WERI-Rb-1 (cell line): ENCODE results near the gene PPFIBP2.

ENCODE experiments used
- DNase-seq: peaks from one replicate; pipeline ENCODE4 v3.0.0-alpha.2; 2020
- H3K27ac ChIP-seq: fragments of 250-450 bp; sonication (Bioruptor Pico); 2 replicates; pipeline ENCODE4 v1.5.1; 2020; ENCODE audit warnings: mild to moderate bottlenecking, moderate library complexity
- H3K27me3 ChIP-seq: fragments of 250-450 bp; sonication (Bioruptor Pico); 2 replicates; pipeline ENCODE4 v1.5.1; 2021; ENCODE audit warnings: mild to moderate bottlenecking, low read depth, moderate library complexity; ENCODE audit not compliant: insufficient read depth, severe bottlenecking
- H3K36me3 ChIP-seq: fragments of 250-450 bp; sonication (Bioruptor Pico); 2 replicates; pipeline ENCODE4 v1.5.1; 2020; ENCODE audit warnings: mild to moderate bottlenecking, moderate library complexity
- H3K4me3 ChIP-seq: 2 replicates; pipeline ENCODE4 v1.5.1; 2011; ENCODE audit warnings: low read depth, mild to moderate bottlenecking, control low read depth, low read length
- H3K9me3 ChIP-seq: fragments of 250-450 bp; sonication (Bioruptor Pico); 2 replicates; pipeline ENCODE4 v1.5.1; 2021; ENCODE audit warnings: mild to moderate bottlenecking, moderate library complexity; ENCODE audit not compliant: severe bottlenecking
- CTCF ChIP-seq: IDR thresholded peaks from 2 replicates; pipeline ENCODE4 v1.5.1; 2011; ENCODE audit warnings: low read depth, mild to moderate bottlenecking, control low read depth, inconsistent platforms, low read length

The PPFIBP2 gene

GRCh38 chr11:7643314-7643713 lies 129.5 kb downstream of the PPFIBP2 start:
- Histone ChIP-seq H3K4me3 (no peak overlapping the region), H3K36me3 (no peaks in the 10 kb centered on the region), H3K9me3 (no peaks in the 10 kb centered on the region), H3K27me3 (no peaks in the 10 kb centered on the region), H3K27ac (no peak overlapping the region)
- TF ChIP-seq CTCF, result no peak
- DNase-seq, result no peak

GRCh38 chr11:7645206-7645605 lies 131.4 kb downstream of the PPFIBP2 start:
- no peak for TF ChIP-seq CTCF
- H3K27me3 ChIP-seq, result no peaks in the 10 kb centered on the region
- H3K9me3 ChIP-seq, result no peaks in the 10 kb centered on the region
- DNase-seq, result no peak
- no peak overlapping the region for H3K4me3 ChIP-seq
- no peak overlapping the region for H3K27ac ChIP-seq
- H3K36me3 ChIP-seq, result no peaks in the 10 kb centered on the region

GRCh38 chr11:7646866-7647265 lies 133.1 kb downstream of the PPFIBP2 start:
- no peak for DNase-seq
- Histone ChIP-seq H3K36me3 (no peaks in the 10 kb centered on the region), H3K27ac (no peak overlapping the region), H3K4me3 (no peak overlapping the region), H3K27me3 (no peaks in the 10 kb centered on the region), H3K9me3 (no peaks in the 10 kb centered on the region)
- TF ChIP-seq CTCF, result no peak

GRCh38 chr11:7648264-7648663 lies 134.5 kb downstream of the PPFIBP2 start:
- Histone ChIP-seq H3K4me3 (no peak overlapping the region), H3K27ac (no peak overlapping the region), H3K9me3 (no peaks in the 10 kb centered on the region), H3K36me3 (no peaks in the 10 kb centered on the region), H3K27me3 (no peaks in the 10 kb centered on the region)
- TF ChIP-seq CTCF, result no peak
- DNase-seq, result no peak

- DNase-seq, result no peak
- Histone ChIP-seq H3K36me3 (no peaks in the 10 kb centered on the region), H3K4me3 (no peak overlapping the region), H3K9me3 (no peaks in the 10 kb centered on the region), H3K27ac (no peak overlapping the region), H3K27me3 (no peaks in the 10 kb centered on the region)
- no peak for TF ChIP-seq CTCF
Observed at GRCh38 chr11:7651140-7651551, 137.3 kb downstream of the PPFIBP2 start.

- H3K27me3 ChIP-seq, result no peaks in the 10 kb centered on the region
- no peak for TF ChIP-seq CTCF
- H3K27ac ChIP-seq, result no peak overlapping the region
- H3K4me3 ChIP-seq, result no peak overlapping the region
- no peaks in the 10 kb centered on the region for H3K36me3 ChIP-seq
- no peak for DNase-seq
- H3K9me3 ChIP-seq, result no peaks in the 10 kb centered on the region
Observed at GRCh38 chr11:7651700-7652099, 137.9 kb downstream of the PPFIBP2 start.
